Endothelial cell of umbilical vein (primary cell): Measurements from ENCODE around the gene LSM11. TPM values are rescaled to one million over a fixed set of nuclear protein-coding genes. Genes with fewer than 3 reads are reported as not detected.
A peak's percentile ranks its signal among the peaks of the same experiment; 100 is the strongest.

Source experiments
- BruUV-seq: library from RNA; stranded (reverse); fragments of 400-500 nt; replicated peaks from 2 replicates; lab custom pipeline; 2021; lab: Mats Ljungman, UMichigan
- CTCF ChIA-PET: fragments of 300-600, 350-600 bp; sonication (Branson Sonifier 250); formaldehyde crosslinking; loops from one replicate; lab custom pipeline; 2021; ENCODE audit warnings: antibody characterized with exemption, inconsistent platforms; lab: Charles Lee
- POLR2A ChIA-PET: fragments of 300-600, 350-600 bp; sonication (Branson Sonifier 250); formaldehyde crosslinking; loops from one replicate; lab custom pipeline; 2021; ENCODE audit warnings: antibody characterized with exemption, inconsistent platforms; lab: Charles Lee
- DNase-seq: peaks from one replicate; pipeline ENCODE4 v3.0.0-alpha.2; 2011; ENCODE audit warnings: low read depth, low spot score
- FAIRE-seq: peaks from 2 replicates; lab custom pipeline; 2011; peaks lifted over from hg19 to GRCh38; lab: Jason Lieb, UNC
- H2AFZ ChIP-seq: 2 replicates; pipeline ENCODE4 v1.6.0; 2012; ENCODE audit warnings: low read depth, low read length, control low read depth, inconsistent platforms
- H3K27ac ChIP-seq: 2 replicates; pipeline ENCODE4 v1.5.1; 2011; ENCODE audit warnings: low read depth, mild to moderate bottlenecking, control low read depth, low read length, moderate library complexity; ENCODE audit not compliant: insufficient read depth
- H3K27me3 ChIP-seq, 2 experiments: 2 replicates each; pipeline versions ENCODE4 v1.6.0 to v1.6.1; 2011; ENCODE audit warnings: low read length in 2 of 2, mixed read lengths in 1 of 2; ENCODE audit not compliant: control insufficient read depth in 2 of 2, insufficient read depth in 2 of 2
- H3K36me3 ChIP-seq, 2 experiments: 2 replicates in 1 of 2; 3 replicates in 1 of 2; pipeline ENCODE4 v1.5.1; 2011; ENCODE audit warnings: low read length in 2 of 2, mild to moderate bottlenecking in 1 of 2, moderate library complexity in 1 of 2; ENCODE audit not compliant: control insufficient read depth in 2 of 2, insufficient read depth in 2 of 2; ENCODE audit errors: extremely low read depth in 1 of 2
- H3K4me1 ChIP-seq: 3 replicates; pipeline ENCODE4 v1.5.1; 2011; ENCODE audit warnings: mild to moderate bottlenecking, low read length; ENCODE audit not compliant: control insufficient read depth, insufficient read depth; ENCODE audit errors: extremely low read depth
- H3K4me2 ChIP-seq: 2 replicates; pipeline ENCODE4 v1.6.1; 2011; ENCODE audit warnings: low read length, control low read depth, mixed read lengths; ENCODE audit not compliant: insufficient read depth
- H3K4me3 ChIP-seq, 3 experiments: fragments of 200-600 bp in 1 of 3; sonication (generic), shearing (Covaris generic) in 1 of 3; replicated peaks in 1 of 3; 2 replicates each; pipeline ENCODE4 v1.5.1; 2011 to 2016; ENCODE audit warnings: control low read depth in 3 of 3, low read length in 3 of 3, mild to moderate bottlenecking in 2 of 3, inconsistent platforms in 1 of 3, low read depth in 1 of 3, moderate library complexity in 1 of 3; ENCODE audit not compliant: insufficient read depth in 1 of 3
- H3K79me2 ChIP-seq: 2 replicates; pipeline ENCODE4 v1.6.0; 2012; ENCODE audit warnings: low read length, inconsistent platforms; ENCODE audit not compliant: control insufficient read depth, insufficient read depth
- H3K9ac ChIP-seq: replicated peaks from 2 replicates; pipeline ENCODE3; 2011; ENCODE audit warnings: low read length, control low read depth; ENCODE audit not compliant: insufficient read depth; ENCODE audit errors: extremely low read depth
- H3K9me1 ChIP-seq: replicated peaks from 3 replicates; pipeline ENCODE4 v1.6.0; 2011; ENCODE audit warnings: mild to moderate bottlenecking, low read length; ENCODE audit not compliant: control insufficient read depth, insufficient read depth; ENCODE audit errors: extremely low read depth
- H3K9me3 ChIP-seq: replicated peaks from 2 replicates; pipeline ENCODE4 v1.5.1; 2012; ENCODE audit warnings: low read length, inconsistent platforms; ENCODE audit not compliant: control insufficient read depth, insufficient read depth
- H4K20me1 ChIP-seq: replicated peaks from 2 replicates; pipeline ENCODE3; 2011; ENCODE audit warnings: mild to moderate bottlenecking, low read length; ENCODE audit not compliant: control insufficient read depth, insufficient read depth; ENCODE audit errors: extremely low read depth
- CTCF ChIP-seq, 2 donors: IDR thresholded peaks; 1 replicate in 1 of 2; 2 replicates in 1 of 2; pipeline ENCODE4 v1.5.1; 2011; ENCODE audit warnings: low read length in 2 of 2, mild to moderate bottlenecking in 2 of 2, moderate library complexity in 2 of 2, control low read depth in 1 of 2, inconsistent platforms in 1 of 2, low read depth in 1 of 2; ENCODE audit not compliant: insufficient read depth in 1 of 2; ENCODE audit errors: extremely low read depth in 1 of 2
- EZH2 ChIP-seq: IDR thresholded peaks from 2 replicates; pipeline ENCODE4 v1.6.1; 2012; ENCODE audit warnings: borderline replicate concordance, low read depth, mild to moderate bottlenecking, moderate library complexity, low read length, inconsistent platforms; ENCODE audit not compliant: severe bottlenecking
- FOS ChIP-seq: IDR thresholded peaks from 2 replicates; pipeline ENCODE4 v1.6.1; 2011; ENCODE audit warnings: mild to moderate bottlenecking, low read length, moderate library complexity, borderline replicate concordance; ENCODE audit not compliant: insufficient read depth
- GATA2 ChIP-seq: IDR thresholded peaks from 2 replicates; pipeline ENCODE4 v1.7.0; 2011; ENCODE audit warnings: low read depth, mild to moderate bottlenecking, moderate library complexity, mixed read lengths, low read length; ENCODE audit not compliant: insufficient read length, insufficient read depth
- JUN ChIP-seq: IDR thresholded peaks from 2 replicates; pipeline ENCODE4 v1.6.1; 2011; ENCODE audit warnings: borderline replicate concordance, low read depth; ENCODE audit not compliant: insufficient read length, insufficient read depth
- MYC ChIP-seq: IDR thresholded peaks from one replicate; pipeline ENCODE4 v1.6.1; 2011; ENCODE audit warnings: mild to moderate bottlenecking, low read depth, low read length
- POLR2A ChIP-seq: IDR thresholded peaks from 2 replicates; pipeline ENCODE4 v1.6.1; 2012; ENCODE audit warnings: low read depth, mild to moderate bottlenecking, control low read depth, low read length
- POLR2AphosphoS5 ChIP-seq: IDR thresholded peaks from 2 replicates; pipeline ENCODE4 v1.6.1; 2012; ENCODE audit warnings: low read depth, mild to moderate bottlenecking, control low read depth, low read length, moderate library complexity; ENCODE audit not compliant: insufficient read depth
- dilution Hi-C: fragments of 300-500 bp; cut with MboI; formaldehyde crosslinking; loops from one replicate; pipeline ENCODE4 v1.15.0; 2019; ENCODE audit warnings: low sequenced_read_pairs; ENCODE audit not compliant: extremely low pct_ligation_motif_present
- intact Hi-C: fragments of 100-400 bp; cut with micrococcal nuclease; formaldehyde crosslinking; loops from one replicate; pipeline ENCODE4 v1.10.0; 2022
- polyA plus RNA-seq, 4 experiments: library from polyadenylated mRNA; depleted of rRNA in 3 of 4; stranded (reverse) in 3 of 4; unstranded in 1 of 4; fragments of >200 nt; gene quantifications; 2 replicates each; pipeline versions ENCODE4 v1.2.1 to v1.2.3, GENCODE V29; 2011 to 2012; ENCODE audit warnings: missing spikeins in 1 of 4
- total RNA-seq: library from RNA; stranded (reverse); gene quantifications from 2 replicates; pipeline ENCODE4 v1.2.3, GENCODE V29; 2021
- TF ChIP-seq, protein P1 (sequence below): IDR thresholded peaks from 2 replicates; pipeline ENCODE4 v1.6.1; 2011; ENCODE audit not compliant: insufficient read depth, insufficient read length

The LSM11 gene
- total and polyA plus RNA-seq, 2 donors (not counting 3 experiments of a cell fraction or from before 2014, with no cell fraction given) = 3.5 to 7.3 TPM

GRCh38 chr5:157772127-157772526, 28.6 kb downstream of the LSM11 start:
- no peak overlapping the region for H3K9ac ChIP-seq
- CTCF ChIA-PET = no interaction called here
- DNase-seq (no peak), FAIRE-seq (peak; percentile 15)
- H4K20me1 ChIP-seq = no peaks in the 10 kb centered on the region
- no peaks in the 10 kb centered on the region for H3K36me3 ChIP-seq
- H3K4me3 ChIP-seq = no peak overlapping the region
- H3K9me3 ChIP-seq = no peaks in the 10 kb centered on the region
- POLR2A ChIA-PET = no interaction called here
- H3K4me1 ChIP-seq = no peaks in the 10 kb centered on the region
- no peak overlapping the region for H3K4me2 ChIP-seq
- H3K9me1 ChIP-seq = no peaks in the 10 kb centered on the region
- intact Hi-C loops = no loop called here
- no peak overlapping the region for H2AFZ ChIP-seq
- dilution Hi-C loops = no loop called here
- H3K79me2 ChIP-seq = no peaks in the 10 kb centered on the region
- BruUV-seq = no TSS peak
- H3K27me3 ChIP-seq = peaks cover 0 to 4% of the 10 kb centered on the region in 2 experiments
- no peak for TF ChIP-seq GATA2
- TF ChIP-seq POLR2A = no peak
- no peak for TF ChIP-seq CTCF (IDR thresholded peaks at IDR 0.05; ENCODE audit: extremely low read depth in 1 of 2, insufficient read depth in 1 of 2, low read depth in 1 of 2, low read length in 2 of 2)
- TF ChIP-seq MYC = no peak
- TF ChIP-seq FOS = no peak
- no peak for TF ChIP-seq JUN
- TF ChIP-seq EZH2 = no peak
- TF ChIP-seq POLR2AphosphoS5 = no peak
- TF ChIP-seq, protein P1, sequence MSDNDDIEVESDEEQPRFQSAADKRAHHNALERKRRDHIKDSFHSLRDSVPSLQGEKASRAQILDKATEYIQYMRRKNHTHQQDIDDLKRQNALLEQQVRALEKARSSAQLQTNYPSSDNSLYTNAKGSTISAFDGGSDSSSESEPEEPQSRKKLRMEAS = no peak
- no peak overlapping the region for H3K27ac ChIP-seq
